ENCODE measurements around the gene RPAP3. TPM values are rescaled to one million over a fixed set of nuclear protein-coding genes. Genes with fewer than 3 reads are reported as not detected.
A peak's percentile ranks its signal among the peaks of the same experiment; 100 is the strongest.

Gene RPAP3
- total RNA-seq, 2 experiments from 2014 or later: 21.6 to 53.9 TPM

- ChIA-PET CTCF (ENCODE audit: unreplicated experiment) (no interaction called here), POLR2A (interaction anchor here (0.6 to 3.1 kb wide), 4 partner anchors 10 to 105 kb away, joined by 3 to 10 read pairs (median 4); partner anchors contain the start of gene ENDOU)
- BruUV-seq (replicated peaks): no TSS peak
- Histone ChIP-seq H2AFZ (ENCODE audit: low read length) (peak overlapping the region; percentile 79; the same call in 1 of the 2 replicates), H3K9me3 (ENCODE audit: low read length) (no peaks in the 10 kb centered on the region), H4K20me1 (ENCODE audit: insufficient read depth, low read length) (0 out of 2 replicates have a peak, but pooled peaks cover 5% of the 10 kb centered on the region), H3K79me2 (ENCODE audit: insufficient read depth, low read depth, low read length) (peaks cover 70% of the 10 kb centered on the region), H3K4me2 (ENCODE audit: low read length) (peak overlapping the region; percentile 95), H3K4me3 (ENCODE audit: low read depth, low read length, poor library complexity, severe bottlenecking) (peak overlapping the region; percentile 86), H3K9me2 (ENCODE audit: insufficient read depth, low read length) (no peaks in the 10 kb centered on the region), H3K36me3 (ENCODE audit: insufficient read depth, low read length) (peaks cover 29% of the 10 kb centered on the region), H3K4me1 (ENCODE audit: insufficient read depth, low read length, poor library complexity, severe bottlenecking) (peaks cover 49% of the 10 kb centered on the region), H3K27ac (ENCODE audit: low read depth, low read length, poor library complexity, severe bottlenecking) (peak overlapping the region; percentile 83)
- TF ChIP-seq, protein P1, sequence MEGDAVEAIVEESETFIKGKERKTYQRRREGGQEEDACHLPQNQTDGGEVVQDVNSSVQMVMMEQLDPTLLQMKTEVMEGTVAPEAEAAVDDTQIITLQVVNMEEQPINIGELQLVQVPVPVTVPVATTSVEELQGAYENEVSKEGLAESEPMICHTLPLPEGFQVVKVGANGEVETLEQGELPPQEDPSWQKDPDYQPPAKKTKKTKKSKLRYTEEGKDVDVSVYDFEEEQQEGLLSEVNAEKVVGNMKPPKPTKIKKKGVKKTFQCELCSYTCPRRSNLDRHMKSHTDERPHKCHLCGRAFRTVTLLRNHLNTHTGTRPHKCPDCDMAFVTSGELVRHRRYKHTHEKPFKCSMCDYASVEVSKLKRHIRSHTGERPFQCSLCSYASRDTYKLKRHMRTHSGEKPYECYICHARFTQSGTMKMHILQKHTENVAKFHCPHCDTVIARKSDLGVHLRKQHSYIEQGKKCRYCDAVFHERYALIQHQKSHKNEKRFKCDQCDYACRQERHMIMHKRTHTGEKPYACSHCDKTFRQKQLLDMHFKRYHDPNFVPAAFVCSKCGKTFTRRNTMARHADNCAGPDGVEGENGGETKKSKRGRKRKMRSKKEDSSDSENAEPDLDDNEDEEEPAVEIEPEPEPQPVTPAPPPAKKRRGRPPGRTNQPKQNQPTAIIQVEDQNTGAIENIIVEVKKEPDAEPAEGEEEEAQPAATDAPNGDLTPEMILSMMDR (conservative IDR thresholded peaks at IDR 0.05; ENCODE audit: low read length): no peak
- TF ChIP-seq EZH2phosphoT487 (IDR thresholded peaks at IDR 0.05; ENCODE audit: borderline replicate concordance, low read depth, low read length): no peak
- intact Hi-C loops (cut with micrococcal nuclease; ENCODE audit: unreplicated experiment): loop anchor here (5.0 kb wide), 1 partner anchor 257 kb away; the partner anchor contains the start of gene TMEM106C
- no peak for DNase-seq (ENCODE audit: low spot score)
These were observed 633 bp downstream of the RPAP3 start for GRCh38 chr12:47705229-47705565.

DNA sequence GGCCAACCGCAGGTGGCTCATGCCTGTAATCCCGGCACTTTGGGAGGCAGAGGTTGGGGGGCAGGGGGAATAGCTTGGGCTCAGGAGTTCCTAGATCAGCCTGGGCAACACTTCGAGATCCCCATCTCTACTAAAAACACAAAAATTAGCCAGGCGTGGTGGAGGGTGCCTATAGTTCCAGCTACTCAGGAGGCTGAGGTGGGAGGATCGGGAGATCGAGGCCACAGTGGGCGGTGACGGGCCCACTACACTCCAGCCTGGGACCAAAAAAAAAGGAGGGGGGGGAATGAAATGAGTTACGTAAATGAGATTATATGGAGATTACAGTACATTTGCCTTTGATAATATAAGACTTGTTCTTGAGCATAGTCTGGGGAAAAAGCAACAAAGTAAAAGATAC is 1.1 kb downstream of the RPAP3 start:
- intact Hi-C loops (cut with micrococcal nuclease; ENCODE audit: unreplicated experiment): loop anchor here (5.0 kb wide), 1 partner anchor 258 kb away; the partner anchor contains the start of gene TMEM106C
- H3K4me3 ChIP-seq (ENCODE audit: low read depth, low read length, poor library complexity, severe bottlenecking): peak overlapping the region; percentile 86
- H3K4me2 ChIP-seq (ENCODE audit: low read length): peak overlapping the region; percentile 95
- H4K20me1 ChIP-seq (ENCODE audit: insufficient read depth, low read length): 0 out of 2 replicates have a peak, but pooled peaks cover 5% of the 10 kb centered on the region
- H2AFZ ChIP-seq (ENCODE audit: low read length): no peak overlapping the region
- no peak overlapping the region for H3K27ac ChIP-seq (ENCODE audit: low read depth, low read length, poor library complexity, severe bottlenecking)
- ChIA-PET POLR2A (interaction anchor here (0.6 to 3.1 kb wide), 4 partner anchors 9 to 1724 kb away, joined by 3 to 11 read pairs (median 9); no protein-coding TSS in a partner anchor), CTCF (ENCODE audit: unreplicated experiment) (no interaction called here)
- peaks cover 70% of the 10 kb centered on the region for H3K79me2 ChIP-seq (ENCODE audit: insufficient read depth, low read depth, low read length)
- peaks cover 45% of the 10 kb centered on the region for H3K4me1 ChIP-seq (ENCODE audit: insufficient read depth, low read length, poor library complexity, severe bottlenecking)
- H3K9me2 ChIP-seq (ENCODE audit: insufficient read depth, low read length): no peaks in the 10 kb centered on the region
- no TSS peak for BruUV-seq (replicated peaks)
- H3K36me3 ChIP-seq (ENCODE audit: insufficient read depth, low read length): peaks cover 34% of the 10 kb centered on the region
- DNase-seq (ENCODE audit: low spot score): no peak
- no peak for TF ChIP-seq EZH2phosphoT487 (IDR thresholded peaks at IDR 0.05; ENCODE audit: borderline replicate concordance, low read depth, low read length)
- TF ChIP-seq, protein P1 (conservative IDR thresholded peaks at IDR 0.05; ENCODE audit: low read length): no peak
- no peaks in the 10 kb centered on the region for H3K9me3 ChIP-seq (ENCODE audit: low read length)

DNA sequence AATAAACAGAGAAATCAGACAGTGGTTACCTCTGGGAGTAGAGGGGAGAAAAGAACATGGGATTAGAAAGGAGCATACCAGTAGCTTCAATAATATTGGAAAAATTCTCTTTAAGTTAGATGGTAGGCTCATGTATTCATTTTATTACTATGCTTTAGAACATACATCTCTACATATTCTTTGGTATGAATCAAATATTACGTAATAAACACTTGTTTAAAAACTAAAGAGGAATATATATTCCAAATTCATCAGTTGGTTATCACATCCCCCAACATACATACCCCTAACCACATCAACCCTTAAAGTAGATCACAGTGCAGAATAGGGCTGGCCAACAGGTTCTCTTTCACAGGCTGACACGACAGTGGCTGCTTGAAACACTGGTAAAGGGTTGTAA is 5.6 kb downstream of the RPAP3 start:
- H3K9me3 ChIP-seq (ENCODE audit: low read length): no peaks in the 10 kb centered on the region
- H3K4me3 ChIP-seq (ENCODE audit: low read depth, low read length, poor library complexity, severe bottlenecking): no peak overlapping the region
- H3K27ac ChIP-seq (ENCODE audit: low read depth, low read length, poor library complexity, severe bottlenecking): no peak overlapping the region
- no TSS peak for BruUV-seq (replicated peaks)
- no peak overlapping the region for H2AFZ ChIP-seq (ENCODE audit: low read length)
- H3K4me1 ChIP-seq (ENCODE audit: insufficient read depth, low read length, poor library complexity, severe bottlenecking): peaks cover 26% of the 10 kb centered on the region
- no peaks in the 10 kb centered on the region for H3K9me2 ChIP-seq (ENCODE audit: insufficient read depth, low read length)
- TF ChIP-seq, protein P1 (conservative IDR thresholded peaks at IDR 0.05; ENCODE audit: low read length): no peak
- no peak for TF ChIP-seq EZH2phosphoT487 (IDR thresholded peaks at IDR 0.05; ENCODE audit: borderline replicate concordance, low read depth, low read length)
- peaks cover 72% of the 10 kb centered on the region for H3K36me3 ChIP-seq (ENCODE audit: insufficient read depth, low read length)
- no peak for DNase-seq (ENCODE audit: low spot score)
- H4K20me1 ChIP-seq (ENCODE audit: insufficient read depth, low read length): 0 out of 2 replicates have a peak, but pooled peaks cover 5% of the 10 kb centered on the region
- ChIA-PET POLR2A (no interaction called here), CTCF (ENCODE audit: unreplicated experiment) (no interaction called here)
- intact Hi-C loops (cut with micrococcal nuclease; ENCODE audit: unreplicated experiment): no loop called here
- peaks cover 41% of the 10 kb centered on the region for H3K79me2 ChIP-seq (ENCODE audit: insufficient read depth, low read depth, low read length)
- H3K4me2 ChIP-seq (ENCODE audit: low read length): no peak overlapping the region
